Measurements from ENCODE around the gene LENG1.

The LENG1 gene

GRCh38 chr19:54109651-54110050 is 49.9 kb downstream of the LENG1 start:
- DNase-seq (ENCODE audit: low spot score) = no peak

- DNase-seq (ENCODE audit: low spot score) = no peak
These were observed 51.0 kb downstream of the LENG1 start for GRCh38 chr19:54108496-54108895.

GRCh38 chr19:54107876-54108490 is 51.5 kb downstream of the LENG1 start:
- no peak for DNase-seq (ENCODE audit: low spot score)

GRCh38 chr19:54106716-54107115 is 52.8 kb downstream of the LENG1 start:
- no peak for DNase-seq (ENCODE audit: low spot score)

GRCh38 chr19:54105796-54106195 is 53.7 kb downstream of the LENG1 start:
- DNase-seq (ENCODE audit: low spot score) = no peak
